Cardiac septum (tissue), 1 donor: ENCODE results near the gene DNTT. TPM values are rescaled to one million over a fixed set of nuclear protein-coding genes. Genes with fewer than 3 reads are reported as not detected.

Experiments used
- DNase-seq: peaks from one replicate; pipeline ENCODE4 v3.0.0-alpha.2; 2020; ENCODE audit warnings: low spot score
- intact Hi-C: fragments of 100-400 bp; cut with DNase I; formaldehyde crosslinking; loops from one replicate; pipeline ENCODE4 v1.14.0; 2022
- long read RNA-seq: library from polyadenylated mRNA; unstranded; transcript quantifications from one replicate; pipeline ENCODE4 v2.0.0, GENCODE V29; 2021
- total RNA-seq: library from RNA; stranded (reverse); fragmentation: NEBNext Ultra II Directional; extraction: Animal tissue kit (Norgen Biotek cat#: 25700); gene quantifications from one replicate; pipeline ENCODE4 v1.2.1, GENCODE V29; 2021
- donor health status: DM: no; HTN: no; CAD: no.

The DNTT gene
- total RNA-seq, result not detected
- long read RNA-seq, result 0 reads

DNA sequence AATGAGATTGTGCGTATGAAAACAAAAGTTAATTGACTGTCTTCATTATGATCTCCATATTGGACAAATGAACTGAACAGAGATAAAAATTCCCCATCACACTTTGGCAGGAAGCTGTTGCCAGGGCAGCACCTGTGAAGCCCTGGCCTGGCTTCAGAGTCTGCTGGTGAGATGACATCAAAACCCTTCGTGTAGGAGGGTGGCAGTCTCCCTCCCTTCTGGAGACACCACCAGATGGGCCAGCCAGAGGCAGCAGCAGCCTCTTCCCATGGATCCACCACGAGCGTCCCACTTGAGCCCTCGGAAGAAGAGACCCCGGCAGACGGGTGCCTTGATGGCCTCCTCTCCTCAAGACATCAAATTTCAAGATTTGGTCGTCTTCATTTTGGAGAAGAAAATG, at the start of gene DNTT:
Gene DNTT (plus strand): TSS at position 205 of the 400 bp plus-strand sequence. CDS start 64 bp downstream, at position 269.
- intact Hi-C loops, result no loop called here
- no peak for DNase-seq

DNA sequence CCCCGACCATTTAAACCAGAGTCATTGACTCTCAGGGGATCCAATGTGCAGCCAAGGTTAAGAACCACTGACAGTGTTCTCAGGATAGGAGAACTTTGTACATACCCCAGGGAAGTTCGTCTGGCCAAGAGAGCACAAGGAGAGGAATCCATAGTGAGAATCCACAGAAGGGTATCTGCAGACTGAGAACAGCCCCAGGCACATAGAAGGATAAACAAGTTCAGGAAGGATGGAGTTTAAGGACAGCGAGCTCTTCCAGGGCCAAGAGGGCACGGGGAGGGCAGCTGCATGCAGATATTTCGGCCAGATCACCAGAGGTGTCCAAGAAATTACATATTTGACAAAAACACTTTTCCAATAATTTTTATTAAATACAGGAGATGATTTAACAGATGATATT, 49.3 kb upstream of the DNTT start:
- intact Hi-C loops, result no loop called here
- no peak for DNase-seq

DNA sequence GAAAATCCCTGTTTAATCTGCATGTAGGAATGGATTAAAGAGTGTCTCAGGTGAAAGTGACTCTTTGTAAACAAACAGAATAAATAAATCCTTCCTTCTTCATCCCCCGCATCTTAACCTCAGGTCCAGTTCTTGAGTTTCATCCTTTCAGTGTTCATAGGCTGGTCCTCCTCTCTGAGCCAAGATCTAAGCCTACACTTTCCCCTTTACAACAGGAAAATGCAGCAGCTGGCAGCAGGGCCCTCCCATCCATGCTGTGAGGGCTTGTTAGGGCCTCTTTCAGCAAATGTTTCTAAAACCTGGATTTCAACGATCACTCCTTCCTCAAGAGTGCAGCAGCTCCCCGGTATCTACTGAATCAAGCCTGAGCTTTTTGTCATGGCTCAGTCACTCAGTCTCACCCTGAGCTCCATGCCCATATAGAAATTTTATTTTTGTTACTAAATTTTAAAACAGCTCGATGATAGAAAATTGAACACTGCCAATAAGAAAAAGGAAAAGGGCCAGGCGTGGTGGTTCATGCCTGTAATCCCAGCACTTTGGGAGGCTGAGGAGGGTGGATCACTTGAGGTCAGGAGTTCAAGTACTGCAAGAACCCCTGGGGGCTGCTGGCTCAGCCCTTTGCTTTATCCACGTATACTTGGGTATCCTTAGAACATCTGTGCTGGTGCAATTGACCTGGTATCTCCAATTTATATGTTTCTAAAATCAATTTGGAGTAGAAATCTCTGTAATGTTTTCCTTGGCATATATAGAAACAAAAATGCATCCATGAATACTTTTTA, 48.5 kb upstream of the DNTT start:
- intact Hi-C loops, result no loop called here
- no peak for DNase-seq

DNA sequence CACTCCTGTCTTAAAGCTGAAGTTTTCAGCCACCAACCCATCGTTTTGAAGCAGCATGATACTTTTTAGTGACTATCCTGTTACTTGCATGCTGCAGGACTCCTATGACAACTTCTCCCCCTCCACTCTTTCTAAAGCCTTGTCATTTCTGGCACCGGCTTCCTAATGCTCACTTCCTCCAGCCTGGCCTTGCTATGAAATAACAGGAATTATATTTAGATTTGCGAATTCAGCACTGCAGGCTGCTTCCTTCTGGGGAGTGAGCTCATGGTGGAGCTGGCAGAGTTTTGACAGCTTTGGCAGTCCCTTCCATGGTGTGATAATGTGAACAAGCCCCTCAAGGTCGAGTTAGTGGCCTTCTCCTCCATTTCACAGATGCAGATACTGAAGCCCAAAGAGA, 46.3 kb upstream of the DNTT start:
- intact Hi-C loops, result no loop called here
- DNase-seq, result no peak

DNA sequence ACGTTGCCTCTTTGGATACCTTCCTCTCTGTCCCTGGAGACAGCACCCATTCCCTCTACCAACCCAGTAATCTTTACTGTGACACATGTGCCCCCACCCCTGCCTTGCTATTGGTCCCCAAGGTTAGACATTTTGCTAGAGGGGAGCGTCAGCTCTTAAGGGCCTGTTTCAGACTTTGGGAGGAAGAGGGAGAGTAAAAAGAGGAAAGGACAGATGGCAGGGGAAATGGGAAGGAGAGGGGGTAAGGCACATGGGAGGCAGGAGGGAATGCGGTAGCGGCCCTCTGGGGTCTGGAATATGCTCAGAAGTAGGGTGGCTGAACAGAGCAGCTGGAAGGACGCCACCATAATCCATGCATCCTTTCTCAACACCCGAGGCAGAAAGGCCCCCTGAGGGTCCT, 45.1 kb upstream of the DNTT start:
- DNase-seq, result no peak
- intact Hi-C loops, result no loop called here

DNA sequence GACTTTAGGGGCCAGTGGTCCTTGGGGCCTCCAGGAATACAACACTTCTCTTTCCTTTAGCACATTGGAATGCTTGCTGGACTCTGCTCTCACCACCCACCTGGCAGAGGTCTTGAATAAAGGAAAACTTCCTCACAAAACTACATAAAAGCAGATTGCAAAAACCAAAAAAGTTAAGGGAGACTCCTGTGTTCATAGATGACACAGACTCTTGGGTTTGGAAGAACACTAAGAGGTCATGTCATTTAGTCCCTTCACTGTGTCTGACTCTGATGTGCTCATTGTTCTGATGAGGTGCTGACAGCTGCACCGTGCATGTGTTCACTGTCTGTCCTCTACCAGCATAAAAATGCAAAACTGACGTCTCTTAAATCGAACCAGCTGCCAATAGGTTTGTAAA, 44.2 kb upstream of the DNTT start:
- no peak for DNase-seq

DNA sequence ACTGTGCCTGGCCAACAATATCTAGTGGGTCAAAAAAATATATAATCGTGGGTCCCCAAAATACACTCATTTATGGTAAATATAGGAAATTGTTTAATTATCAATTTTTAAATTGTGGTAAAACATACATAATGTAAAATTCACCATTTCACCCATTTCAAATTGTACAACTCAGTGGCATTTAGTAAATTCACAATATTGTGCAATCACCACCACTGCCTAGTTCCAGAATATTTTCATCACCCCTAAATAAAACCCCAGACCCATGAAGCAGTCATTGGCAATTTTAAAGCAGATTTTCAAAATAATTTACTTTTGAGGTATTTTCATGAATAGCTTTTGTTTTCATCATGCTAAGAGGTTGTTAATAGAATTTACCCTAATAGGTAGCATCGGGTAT, 43.1 kb upstream of the DNTT start:
- intact Hi-C loops, result no loop called here
- no peak for DNase-seq

More for the DNA sequence above, 44.2 kb upstream of the DNTT start:
- intact Hi-C loops, result no loop called here

DNA sequence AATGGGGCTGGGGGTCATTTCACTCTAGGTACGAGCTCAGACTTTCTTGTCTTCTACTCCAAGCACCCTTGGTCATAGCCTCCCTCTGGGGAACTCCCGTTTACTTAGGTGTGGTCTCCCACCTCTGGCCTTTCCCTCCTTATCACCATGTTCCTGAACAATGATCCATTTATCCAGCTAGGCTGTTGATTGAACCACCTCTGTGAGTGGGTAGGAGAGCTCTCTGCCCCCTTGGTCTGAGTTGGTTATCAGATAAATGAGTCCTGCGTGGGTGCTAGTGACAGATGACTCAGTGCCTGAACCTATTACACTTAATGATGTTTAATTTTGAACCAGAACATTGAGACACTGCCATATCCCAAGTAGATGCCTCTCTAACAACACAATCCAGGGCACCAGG, 42.3 kb upstream of the DNTT start:
- no peak for DNase-seq
- intact Hi-C loops, result no loop called here

DNA sequence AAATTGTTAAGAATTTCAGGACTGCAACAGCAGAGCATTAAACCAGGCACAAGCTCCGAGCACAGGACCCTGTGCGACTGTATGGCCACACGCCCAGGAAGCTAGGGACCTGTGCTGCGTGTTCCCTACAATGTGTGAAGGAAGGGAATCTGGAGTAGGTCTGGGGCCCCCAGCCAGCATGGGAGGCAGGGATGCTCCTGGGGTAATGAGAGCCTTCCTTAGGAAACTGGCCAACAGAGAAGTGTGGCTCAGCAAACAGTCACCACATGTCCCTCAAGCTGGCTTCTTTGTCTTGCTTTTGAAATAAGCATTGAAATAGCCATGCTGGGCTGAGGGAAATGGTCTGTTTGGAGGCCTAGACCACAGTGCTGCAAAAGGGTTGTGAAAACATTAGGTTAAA, 41.1 kb upstream of the DNTT start:
- DNase-seq, result no peak
- intact Hi-C loops, result no loop called here

DNA sequence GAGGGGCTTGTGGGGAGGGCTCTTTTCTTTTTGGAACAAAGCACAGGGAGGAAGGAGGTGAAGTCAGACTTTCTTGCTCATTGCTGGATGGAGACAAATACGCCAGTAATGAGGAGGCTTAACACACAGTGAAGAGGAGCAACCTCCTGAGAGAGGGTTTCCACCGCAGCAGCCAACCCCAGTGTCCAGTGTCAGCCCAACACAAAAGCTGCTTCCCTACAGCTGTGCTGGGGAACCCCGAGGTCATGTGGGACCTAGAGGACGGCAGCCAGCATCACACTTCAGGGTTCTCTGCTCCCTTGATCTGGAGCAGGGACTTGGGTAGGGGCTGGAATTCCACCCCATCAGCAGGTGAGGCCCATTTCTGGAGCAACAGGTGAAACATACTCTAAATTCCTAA, 40.6 kb upstream of the DNTT start:
- no peak for DNase-seq
- intact Hi-C loops, result no loop called here

DNA sequence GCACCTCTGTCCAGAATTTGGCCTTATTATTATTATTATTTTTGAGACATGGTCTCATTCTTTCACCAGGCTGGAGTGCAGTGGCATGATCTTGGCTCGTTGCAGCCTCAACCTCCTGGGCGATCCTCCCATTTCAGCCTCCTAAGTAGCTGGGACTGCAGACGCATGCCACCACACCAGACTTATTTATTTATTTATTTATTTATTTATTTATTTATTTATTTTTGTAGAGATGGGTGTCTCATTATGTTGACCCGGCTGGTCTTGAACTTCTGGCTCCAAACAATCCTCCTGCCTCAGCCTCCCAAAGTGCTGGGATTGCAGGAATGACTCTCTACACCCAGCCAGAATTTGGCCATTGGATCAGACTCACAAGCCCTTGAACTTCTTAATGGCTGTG, 39.3 kb upstream of the DNTT start:
- DNase-seq, result no peak
- intact Hi-C loops, result no loop called here

DNA sequence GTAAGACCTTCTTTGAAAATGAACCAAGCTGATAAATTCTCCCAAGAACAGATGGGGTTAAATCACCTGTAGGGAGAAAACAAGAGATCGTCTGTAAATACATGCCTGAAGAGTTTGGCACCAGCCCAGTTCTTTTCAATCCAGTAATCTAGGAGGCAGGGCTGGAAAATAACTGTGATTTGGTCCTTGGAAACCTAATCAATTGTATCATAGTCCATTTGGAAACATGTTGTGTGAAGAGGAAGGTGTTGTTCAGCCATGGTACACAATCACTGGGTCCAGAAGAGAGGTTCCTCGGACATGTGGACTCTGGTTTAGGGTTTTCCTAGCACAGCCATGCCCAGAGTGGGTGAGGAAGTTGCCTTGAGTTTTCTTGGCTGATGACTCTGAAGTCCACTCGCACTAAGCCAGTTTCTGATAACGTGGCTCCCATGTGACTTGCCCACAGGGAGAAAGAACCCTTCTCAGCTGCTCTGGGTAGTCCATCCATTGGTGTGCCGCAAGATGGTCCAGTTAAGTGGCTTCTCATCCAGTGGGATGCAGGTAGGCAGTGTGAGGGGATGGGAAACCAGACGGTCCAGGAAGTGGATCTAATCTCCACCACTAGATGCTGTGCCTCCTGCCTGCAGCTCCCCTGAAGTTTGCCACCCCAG, 38.0 kb upstream of the DNTT start:
- no peak for DNase-seq
- intact Hi-C loops, result no loop called here

DNA sequence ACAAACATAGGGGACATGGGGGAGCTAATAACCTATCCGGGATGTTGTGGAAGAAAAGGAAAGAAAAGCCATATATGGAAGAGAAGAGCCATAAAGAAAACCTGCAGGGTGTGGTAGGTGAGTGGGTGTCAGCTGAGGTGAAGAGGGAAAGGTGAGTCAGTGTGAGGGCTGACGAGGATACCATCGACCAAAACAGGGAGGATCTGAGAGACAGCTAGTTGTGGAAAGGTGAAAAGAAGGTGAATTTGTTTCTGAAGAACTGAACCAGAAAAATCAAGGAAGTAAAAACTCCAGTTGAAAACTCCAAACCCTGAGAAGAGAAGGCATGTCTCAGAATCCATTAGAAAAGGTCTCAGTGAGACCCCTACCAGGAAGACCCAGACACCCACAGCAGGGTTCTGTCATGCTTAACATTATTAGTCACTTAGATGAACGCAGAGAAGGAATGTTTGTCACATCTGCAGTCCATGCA, 37.0 kb upstream of the DNTT start:
- intact Hi-C loops, result no loop called here
- no peak for DNase-seq

DNA sequence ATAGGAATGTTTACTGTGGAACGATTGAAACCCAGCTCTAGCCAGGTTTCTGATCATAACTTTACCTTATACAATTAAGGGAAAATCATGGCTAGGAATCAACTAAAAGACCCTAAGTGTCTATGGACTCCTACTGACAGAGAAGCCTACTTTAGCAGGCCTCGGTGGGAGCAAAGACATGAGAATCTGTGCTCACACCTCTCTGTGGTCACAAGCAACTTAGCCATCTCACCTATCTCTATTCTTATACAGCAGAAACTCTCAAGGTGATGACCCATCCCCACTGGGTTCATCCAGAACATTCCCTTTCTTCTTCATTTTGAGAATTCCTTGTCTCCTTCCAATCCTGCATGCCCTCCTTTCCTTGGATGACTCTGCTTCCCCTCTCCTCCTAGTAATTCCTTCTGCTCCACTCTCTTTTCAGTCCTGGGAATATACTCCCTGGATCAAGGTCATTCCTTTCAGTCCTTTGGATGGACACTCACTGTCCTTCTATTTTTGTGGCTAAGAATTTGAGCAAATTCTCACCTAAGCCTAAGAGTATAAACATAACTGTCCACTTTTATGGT, 35.8 kb upstream of the DNTT start:
- intact Hi-C loops, result no loop called here
- DNase-seq, result no peak

DNA sequence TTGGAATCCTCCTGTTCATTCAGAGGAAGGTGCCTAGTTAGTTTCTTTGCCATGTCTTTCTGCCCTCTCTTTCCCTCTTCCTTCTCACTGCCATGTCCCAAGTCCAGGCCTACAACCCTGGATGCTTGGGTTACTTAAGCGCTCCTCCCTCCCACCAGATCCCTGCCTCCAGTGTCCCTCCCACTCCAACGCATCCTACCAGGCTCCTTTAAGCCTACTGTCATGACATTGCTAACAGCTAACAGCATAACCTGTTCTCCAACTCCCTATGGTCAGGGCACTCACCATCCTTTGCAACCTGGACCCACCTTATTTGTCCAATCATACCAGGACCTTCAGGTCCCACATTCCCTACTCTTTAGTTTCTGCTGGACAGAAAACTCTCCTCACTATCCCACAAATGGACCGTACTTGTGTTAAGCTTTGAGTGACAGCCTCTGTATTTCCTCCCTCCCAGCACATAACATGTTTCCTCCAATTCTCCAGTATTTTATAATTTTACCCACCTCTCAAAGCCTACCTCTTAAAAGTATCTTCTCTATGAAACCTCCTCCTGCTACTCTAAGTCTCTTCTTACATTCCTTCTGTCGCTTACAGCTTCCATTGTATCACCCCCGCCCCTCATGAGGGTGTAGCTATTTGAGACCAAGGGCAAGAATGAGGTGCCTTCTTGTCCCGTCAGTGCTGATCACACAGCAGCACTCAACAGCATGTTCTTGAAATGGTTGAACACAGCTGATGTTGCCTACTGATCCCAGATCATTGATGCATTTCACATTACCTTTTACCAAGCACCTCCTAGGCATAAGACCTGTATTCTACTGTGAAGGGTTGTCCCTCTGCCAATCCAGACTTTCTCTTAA, 34.6 kb upstream of the DNTT start:
- intact Hi-C loops, result no loop called here
- no peak for DNase-seq

DNA sequence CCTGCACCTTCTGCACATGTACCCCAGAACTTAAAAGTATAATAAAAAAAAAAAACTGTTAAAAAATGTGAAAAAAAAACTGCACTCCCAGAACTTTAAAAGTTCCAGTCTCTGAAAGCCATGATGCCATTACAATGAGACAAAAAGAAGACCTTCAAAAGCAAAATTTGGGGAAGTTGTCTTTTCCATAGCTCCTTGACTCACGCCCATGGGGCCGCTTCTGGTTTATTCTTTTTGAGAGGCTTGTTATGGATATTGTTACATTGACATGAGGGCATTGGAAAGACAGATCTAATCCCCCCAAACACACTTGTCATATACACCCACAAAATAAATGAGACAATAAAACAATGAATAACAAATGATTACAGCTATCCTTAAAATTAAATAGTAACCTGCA, 33.7 kb upstream of the DNTT start:
- intact Hi-C loops, result no loop called here
- no peak for DNase-seq

DNA sequence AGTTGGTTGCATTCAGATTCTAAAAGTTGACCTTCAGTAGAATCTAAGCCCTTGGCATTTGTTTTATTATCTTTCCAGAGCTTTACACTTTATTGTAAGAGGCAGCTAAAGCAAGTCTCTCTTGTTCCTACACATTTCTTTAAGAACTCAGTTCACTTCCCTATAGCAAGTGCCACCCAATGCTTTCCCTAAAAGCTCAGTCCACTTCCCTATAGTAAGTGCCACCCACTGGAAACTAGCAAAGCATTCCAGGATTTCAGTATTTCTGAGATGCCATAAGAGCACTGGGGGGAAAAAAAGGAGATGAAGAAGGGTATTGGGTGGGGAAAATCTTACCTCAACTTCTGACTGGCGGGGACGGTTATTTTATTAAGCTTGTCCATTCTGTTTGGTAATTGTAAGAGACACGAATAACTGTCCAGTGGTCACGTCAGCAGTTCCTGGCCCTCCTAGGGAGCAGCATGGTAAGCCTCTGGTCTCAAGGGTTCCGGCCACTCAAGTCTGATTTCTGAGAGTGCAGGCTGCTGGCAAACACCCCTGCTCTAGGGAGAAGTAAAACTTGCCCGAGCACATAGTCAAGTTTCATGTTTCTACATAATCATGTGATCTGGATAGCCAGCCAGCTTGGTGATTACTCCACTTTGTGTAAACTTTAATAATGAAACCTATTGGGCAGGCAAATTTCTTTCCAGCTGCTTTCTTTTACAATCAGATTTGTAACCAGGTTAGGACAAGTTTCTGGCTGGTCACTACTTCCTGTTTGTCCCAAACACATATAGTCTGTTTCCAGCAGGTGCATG, 33.0 kb upstream of the DNTT start, which contains the start of gene BLNK:
Gene BLNK (minus strand): TSS at position 554 of the 800 bp plus-strand sequence. CDS start 171 bp downstream, at position 383.
- DNase-seq, result no peak
- intact Hi-C loops, result no loop called here

DNA sequence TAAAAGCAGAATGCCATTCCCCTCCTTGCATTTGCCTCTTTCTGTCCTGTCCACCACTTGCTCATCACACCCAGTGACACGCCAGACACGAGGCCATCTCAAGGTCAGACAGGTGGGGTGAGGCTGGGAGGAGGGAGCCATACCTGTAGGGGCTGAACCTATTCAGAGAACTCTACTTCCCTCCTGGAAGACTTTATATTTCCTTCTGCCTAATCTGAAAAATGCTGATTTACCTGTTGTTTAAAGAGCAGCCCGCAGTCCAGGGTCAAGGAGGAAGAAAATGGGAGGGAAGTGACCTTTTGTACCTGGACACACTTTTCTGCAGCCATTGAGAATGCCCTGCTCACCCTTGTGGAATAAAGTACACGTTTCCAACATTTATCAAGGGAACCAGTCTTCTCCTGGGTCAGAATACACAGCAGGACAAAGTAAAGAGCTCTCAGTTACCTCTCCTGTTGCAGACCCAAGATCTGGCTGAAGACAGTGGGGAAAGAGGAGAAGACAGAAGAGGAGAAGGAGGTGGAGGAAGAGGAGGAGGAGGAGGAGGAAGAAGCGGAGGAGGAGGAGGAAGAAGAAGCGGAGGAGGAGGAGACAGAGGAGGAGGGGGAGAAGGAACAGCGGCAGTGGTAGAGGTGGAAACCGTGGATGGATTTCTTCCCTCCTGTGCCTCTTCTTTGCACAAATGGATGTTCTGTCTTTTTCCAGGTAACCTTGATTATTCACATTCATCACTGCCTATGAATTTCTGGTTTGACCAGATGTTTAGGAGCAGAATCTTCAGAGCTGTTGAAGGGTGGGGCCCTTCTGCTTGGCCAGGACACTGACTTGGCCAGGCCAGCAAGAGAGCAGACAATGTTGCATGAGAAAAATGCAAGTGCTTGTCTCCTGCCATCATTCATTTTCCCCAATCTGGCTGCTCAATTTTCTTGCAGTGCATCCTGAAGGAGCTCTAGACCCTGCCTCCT, 31.6 kb upstream of the DNTT start:
- intact Hi-C loops, result no loop called here

More for the DNA sequence above, 31.6 kb upstream of the DNTT start:
- DNase-seq, result no peak
